GM21576 (cell line): Measurements from ENCODE around the gene MAP2K5.
"Not testable (repeated sequence)": the region's sequence is repeated elsewhere in the genome, so short reads cannot be mapped to it uniquely, and the experiment has no call there.

Experiments
- ATAC-seq: cut with Tn5 transposase; IDR thresholded peaks from one replicate; pipeline ENCODE4 v1.9.1; 2021; ENCODE audit warnings: mild to moderate bottlenecking, moderate library complexity; ENCODE audit not compliant: unreplicated experiment

Gene MAP2K5

DNA sequence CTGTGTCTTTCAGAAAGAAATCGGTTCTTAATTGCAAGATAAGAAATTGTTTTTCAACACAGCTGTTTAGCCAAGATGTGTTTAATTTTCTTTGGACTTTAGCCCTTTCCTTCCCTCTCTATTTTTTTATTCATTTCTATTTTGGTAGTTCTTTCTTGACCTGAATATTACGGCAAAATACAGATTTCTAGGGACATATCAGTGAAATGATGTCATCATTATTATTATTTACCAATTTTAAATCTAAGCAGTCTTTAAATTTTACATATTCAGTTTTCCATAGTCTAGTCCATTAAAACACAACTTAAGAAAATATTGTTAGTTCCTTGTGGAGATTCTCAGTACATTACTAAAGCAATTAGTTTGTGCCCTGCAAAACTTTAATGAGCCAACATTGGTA, 104.3 kb downstream of the MAP2K5 start:
- ATAC-seq: no peak

DNA sequence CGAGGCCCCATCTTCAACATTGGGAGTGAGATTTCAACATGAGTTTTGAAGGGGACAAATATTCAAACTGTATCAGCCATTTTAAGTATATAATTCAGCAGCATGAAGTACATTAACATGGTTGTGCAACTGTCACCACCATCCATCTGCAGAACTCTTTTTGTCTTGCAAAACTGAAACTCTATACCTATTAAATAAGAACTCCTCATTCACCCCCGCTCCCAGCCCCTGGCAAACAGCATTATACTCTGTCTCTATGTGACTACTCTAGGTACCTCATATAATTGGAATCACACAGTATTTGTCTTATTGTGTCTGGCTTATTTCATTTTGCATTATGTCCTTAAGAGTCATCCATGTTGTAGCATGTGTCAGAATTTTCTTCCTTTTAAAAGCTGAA, 110.1 kb downstream of the MAP2K5 start:
- no peak for ATAC-seq

DNA sequence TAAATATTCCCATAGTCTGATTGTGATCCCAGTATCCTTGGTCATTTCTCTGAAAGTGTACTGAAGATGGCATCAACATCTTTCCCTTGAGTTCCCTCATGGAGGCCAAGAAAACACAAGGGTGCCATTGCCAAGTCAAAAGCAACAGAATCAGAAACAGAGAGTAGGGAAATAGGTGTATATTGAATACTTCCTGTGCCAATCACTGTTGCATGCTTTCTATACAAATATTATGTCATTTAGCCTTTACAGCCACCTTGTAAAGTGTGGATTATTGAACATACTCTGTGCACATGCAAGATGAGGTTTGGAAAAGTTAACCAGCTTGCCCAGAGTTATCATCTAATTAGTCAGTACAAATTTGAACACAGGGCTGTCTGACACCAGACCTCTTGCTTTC, 117.9 kb downstream of the MAP2K5 start:
- ATAC-seq: no peak

DNA sequence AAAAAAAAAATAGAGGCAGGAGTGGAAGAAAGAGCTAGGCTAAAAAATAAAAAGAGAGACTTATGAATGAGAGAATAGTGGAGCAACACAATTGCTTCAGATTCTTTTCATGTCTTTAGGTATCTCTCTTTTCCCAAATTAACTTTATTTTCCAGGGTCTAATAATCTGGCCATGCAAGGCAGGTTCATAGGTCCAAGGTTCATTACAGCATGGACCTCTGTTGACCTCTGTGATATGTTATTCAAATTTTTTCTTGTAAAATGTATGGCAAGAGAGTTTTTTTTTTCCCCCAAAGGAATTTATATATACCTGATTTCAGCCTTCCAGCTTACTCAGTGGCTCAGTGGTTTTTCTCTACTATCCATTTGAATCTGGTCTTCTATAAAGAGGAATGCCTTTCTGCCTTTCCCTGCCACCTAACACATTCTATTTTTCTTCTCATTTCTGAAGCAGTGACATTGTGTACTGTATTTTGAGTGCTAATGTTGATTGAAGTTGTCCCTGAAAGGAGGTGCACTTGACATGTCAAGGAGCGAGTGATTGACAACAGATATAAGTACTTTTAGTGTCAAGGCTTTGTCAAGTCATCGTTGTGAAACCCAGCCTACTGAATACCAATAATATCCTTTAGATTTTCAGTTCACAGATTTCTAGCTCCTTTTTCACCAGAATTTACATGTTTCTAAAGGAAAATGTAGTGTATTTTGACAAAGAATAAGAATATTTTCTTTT, 118.5 kb downstream of the MAP2K5 start:
- no peak for ATAC-seq

DNA sequence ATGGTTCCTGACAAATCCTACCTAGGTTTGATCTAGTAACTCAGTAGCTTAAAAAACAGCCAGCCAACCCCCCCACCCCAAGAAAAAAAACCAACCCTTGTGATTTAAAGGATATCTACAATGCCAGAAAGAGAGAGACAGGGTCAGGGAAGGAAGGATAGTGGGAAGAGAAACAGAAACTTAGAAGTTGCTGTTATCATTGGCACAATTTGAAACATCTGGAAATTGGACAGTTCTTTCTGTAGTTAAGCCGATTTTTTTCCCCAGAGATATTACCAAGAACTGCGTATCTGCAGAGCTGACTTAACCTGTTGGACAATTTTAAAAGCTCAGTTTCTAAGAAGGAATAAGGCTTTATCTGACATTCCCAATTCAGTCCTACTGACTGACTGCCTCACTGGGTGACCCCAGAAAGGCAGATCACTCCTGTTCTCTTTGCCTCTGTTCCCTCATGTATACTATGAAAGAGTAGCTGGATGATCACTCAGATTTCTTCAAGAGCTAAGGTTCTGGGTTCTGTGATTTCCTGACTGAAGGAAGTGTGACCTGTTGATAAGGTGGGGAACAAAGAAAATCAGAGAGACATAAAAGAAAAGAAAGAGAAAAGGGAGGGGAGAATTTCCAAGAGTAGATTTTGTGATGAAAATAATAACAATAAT, 128.3 kb downstream of the MAP2K5 start:
- no peak for ATAC-seq

DNA sequence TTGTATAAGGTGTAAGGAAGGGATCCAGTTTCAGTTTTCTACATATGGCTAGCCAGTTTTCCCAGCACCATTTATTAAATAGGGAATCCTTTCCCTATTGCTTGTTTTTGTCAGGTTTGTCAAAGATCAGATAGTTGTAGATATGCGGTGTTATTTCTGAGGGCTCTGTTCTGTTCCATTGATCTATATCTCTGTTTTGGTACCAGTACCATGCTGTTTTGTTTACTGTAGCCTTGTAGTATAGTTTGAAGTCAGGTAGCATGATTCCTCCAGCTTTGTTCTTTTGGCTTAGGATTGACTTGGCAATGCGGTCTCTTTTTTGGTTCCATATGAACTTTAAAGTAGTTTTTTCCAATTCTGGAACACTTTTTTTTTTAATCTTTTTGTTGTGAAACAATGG, 130.3 kb downstream of the MAP2K5 start:
- not testable (repeated sequence) for ATAC-seq

DNA sequence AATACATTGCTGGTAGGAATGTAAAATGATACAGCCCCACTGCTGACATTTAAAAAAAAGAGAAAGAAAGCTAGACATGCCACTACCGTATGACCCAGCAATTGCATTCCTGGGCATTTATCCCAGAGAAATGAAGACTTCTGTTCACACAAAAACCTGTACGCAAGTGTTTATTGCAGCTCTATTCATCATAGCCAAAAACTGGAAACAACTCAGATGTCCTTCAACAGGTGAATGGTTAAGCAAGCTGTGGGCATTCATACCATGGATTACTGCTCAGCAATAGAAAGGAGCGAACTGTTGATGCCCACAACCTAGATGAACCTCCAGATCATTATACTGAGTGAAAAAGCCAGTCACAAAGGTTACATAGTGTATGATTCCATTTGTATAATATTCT, 132.5 kb downstream of the MAP2K5 start:
- ATAC-seq: no peak

DNA sequence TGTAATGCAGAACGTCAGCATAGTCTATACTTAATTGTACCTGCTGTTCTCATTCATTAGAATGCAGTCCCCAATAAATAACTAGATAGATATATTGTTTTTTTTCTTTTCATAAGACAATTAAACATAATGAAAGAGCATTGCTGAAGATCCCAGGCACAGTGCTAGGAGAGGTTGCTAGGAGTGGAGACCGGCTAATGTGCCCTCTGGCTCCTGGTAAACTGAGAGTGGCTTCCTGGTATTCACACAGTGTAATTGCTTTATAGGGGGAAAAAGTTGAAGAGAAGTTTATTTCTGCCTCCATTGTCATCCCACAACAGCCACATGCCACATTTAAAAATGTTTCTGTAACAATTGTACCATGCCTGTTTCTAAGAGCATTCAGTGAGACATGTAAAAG, 135.6 kb downstream of the MAP2K5 start:
- ATAC-seq: no peak

DNA sequence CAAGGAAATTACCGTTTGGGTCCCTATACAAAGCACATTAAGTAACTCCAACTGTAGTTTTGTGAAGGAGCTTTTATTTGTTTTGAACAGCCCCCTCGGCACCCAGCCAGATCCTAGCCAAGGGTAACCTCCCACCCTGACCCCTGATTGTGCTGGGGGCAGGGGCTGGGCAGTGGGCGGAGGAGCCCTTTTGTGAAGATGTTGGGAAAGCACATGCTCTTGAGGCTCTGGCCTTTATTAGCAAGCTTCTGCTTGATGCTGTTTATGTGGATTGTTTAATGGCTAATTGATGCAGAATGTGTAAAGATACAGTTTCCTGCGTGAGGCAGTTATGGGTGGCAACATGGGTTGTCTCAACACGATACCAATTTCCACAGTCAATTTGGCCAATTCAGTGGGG, 136.5 kb downstream of the MAP2K5 start:
- no peak for ATAC-seq

DNA sequence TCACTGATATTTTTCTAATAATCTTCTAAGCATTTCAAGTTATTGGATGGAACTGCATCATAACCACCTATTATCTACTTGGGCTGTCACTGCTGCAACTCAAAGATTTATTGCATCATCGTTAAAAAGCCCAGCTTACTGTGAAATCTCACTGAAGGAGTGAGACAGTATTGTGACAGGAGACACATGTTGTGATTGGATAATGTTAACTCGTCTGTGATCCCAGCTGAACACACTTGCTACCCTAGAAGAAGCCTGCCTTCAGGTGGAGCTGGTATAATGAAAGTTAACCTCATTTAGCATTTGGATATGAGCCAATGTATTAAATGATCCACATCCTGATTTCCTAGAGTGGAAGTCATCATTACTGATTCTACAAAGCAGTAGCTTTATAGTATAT, 138.1 kb downstream of the MAP2K5 start:
- no peak for ATAC-seq

DNA sequence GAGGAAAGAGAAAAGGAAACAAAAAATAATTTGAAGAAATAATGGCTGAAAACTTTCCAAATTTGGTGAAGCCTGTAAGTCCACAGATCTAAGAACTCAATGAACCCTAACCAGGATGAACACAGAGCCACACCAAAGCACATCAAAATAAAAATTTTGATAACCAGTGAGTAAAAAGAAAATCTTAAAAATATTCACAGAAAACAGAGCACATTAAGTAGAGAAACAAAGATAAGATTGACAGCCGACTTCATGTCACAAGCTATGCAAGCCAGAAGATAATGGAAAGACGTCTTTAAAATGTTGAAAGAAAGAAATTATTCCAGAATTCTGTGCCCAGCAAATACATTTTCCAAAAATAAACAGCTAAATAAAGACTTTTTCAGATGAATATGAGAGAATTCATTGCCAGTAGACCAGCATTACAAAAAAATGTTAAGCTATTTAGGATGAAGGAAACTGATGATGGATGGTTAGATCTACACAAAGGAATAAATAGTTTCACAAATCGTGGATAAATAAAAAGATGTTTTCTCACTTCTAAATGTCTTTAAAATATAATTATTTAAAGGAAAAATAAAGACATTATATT, 142.6 kb downstream of the MAP2K5 start:
- ATAC-seq: no peak

DNA sequence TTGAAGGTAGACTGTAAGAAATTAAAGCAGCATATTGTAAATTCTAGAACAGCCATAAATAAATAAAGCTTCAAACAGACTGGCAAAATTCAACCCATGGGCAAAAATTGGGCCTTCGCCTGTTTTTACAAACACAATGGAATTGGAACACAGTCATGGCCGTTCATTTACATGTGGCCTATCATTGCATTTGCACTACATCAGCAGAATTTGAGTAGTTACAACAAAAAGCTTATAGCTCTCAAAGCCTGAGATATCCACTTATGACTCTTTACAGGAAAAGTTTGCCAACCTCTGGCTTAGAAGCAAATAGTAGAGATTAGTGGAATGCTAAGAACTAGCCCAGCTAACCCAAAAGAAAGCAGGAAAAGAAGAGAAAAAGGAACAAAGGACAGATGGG, 143.2 kb downstream of the MAP2K5 start:
- ATAC-seq: no peak

DNA sequence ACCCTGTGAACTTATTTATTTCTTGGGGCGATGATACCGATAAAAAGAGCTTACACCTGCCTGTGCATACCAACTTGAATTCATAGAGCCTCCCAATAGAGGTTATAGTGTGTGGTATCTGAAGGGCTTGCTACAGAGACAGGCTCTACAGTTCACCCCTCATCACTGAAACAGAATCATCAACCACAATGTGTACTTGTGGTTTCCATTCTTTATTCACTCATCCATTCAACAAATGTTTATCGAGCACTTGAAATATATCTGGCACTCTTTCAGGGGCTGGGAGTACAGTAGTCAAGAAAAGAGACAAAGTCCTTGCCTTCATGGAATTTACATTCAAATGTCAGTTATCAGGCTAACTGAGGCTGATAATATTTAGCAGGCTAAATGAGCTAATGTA, 148.4 kb downstream of the MAP2K5 start:
- no peak for ATAC-seq

DNA sequence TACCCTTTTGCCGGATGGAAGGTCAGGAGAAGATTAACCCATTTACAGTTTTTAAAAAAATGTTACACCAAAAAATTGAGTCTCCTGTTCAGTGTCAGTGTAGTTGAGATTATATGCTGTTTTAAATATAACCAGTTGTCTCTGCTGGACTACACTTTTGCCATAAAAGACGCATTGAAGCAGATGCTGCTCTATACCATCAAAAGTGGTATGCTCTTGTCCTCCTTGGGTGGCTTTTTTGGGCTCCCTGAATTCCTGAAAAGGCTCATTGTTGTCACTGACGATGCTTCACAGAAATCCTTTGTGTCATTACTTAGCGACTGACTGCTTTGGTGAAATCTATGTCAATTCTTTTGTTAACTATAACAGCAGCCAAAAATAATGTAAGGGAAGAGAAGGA, 148.9 kb downstream of the MAP2K5 start:
- no peak for ATAC-seq

DNA sequence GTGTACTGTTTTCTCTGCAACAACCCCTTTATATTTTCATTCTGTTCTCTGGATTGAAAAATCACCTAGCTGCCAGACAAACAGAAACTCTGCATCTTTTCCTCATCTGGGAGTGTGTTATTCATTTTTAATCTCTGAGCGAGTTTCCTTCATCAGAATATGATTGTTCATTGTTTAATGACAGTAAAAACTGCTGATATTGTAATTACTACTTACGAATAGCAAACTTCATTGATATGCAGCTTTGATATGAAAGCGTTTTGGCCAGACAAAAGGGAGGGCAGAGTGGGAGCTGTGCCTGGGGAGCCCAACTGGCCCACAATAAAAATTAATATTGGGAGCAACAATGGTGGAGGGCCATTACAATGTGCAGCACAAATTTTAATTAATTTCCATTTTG, 150.1 kb downstream of the MAP2K5 start:
- ATAC-seq: no peak

DNA sequence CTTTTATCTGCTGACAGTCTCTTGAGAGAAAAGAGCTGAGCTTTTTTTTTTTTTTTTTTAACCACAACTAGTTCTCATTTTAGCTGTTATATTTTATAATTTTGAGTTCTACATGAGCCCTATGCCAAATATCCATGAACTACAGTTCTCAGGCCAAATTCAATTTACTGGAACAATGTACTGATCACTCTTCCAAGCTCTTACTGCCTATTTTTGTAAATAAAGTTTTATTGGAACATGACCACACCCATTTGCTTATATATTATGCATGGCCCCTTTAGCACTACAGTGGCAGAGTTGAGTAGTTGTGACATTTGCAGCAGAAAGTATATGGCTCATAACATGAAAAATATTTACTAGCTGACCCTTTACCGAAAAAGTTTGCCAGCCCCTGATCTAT, 153.6 kb downstream of the MAP2K5 start:
- no peak for ATAC-seq

DNA sequence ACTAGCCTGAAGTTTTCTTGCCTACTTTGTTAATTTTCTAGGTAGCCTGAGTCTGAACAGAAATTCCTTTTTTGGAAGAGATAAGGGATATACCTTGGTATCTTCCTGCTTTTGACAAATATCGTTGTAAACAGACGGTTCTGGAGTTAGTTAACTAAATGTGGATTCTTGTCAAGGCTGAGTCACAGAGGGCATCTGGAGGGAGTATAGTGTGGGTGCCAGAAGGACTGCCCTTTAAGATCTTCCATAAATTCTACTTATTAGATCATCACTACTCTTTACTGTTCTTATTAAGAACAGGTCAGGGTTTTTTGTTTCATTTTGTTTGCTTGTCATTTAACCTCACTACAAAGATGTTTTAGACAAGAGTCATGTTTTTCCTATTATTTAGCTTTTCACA, 157.5 kb downstream of the MAP2K5 start:
- ATAC-seq: no peak

DNA sequence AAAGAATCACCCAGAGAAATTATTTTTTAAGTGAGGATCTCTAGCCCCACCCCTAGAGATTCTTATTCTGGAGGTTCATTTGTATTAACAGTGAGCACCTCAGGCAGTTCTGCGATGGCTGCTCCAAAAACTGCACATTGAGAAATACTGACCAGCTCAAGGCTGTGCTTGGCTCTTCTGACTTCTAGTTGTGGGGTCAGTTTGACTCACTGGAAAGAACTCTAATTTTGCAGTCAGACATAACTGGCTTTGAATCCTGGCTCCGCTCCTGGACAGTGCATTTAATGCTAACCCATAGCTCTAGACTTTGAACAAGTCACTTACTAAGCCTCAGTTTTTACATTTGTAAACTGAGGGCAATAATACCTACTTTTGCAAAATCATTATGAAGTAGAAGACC, 159.2 kb downstream of the MAP2K5 start:
- no peak for ATAC-seq

DNA sequence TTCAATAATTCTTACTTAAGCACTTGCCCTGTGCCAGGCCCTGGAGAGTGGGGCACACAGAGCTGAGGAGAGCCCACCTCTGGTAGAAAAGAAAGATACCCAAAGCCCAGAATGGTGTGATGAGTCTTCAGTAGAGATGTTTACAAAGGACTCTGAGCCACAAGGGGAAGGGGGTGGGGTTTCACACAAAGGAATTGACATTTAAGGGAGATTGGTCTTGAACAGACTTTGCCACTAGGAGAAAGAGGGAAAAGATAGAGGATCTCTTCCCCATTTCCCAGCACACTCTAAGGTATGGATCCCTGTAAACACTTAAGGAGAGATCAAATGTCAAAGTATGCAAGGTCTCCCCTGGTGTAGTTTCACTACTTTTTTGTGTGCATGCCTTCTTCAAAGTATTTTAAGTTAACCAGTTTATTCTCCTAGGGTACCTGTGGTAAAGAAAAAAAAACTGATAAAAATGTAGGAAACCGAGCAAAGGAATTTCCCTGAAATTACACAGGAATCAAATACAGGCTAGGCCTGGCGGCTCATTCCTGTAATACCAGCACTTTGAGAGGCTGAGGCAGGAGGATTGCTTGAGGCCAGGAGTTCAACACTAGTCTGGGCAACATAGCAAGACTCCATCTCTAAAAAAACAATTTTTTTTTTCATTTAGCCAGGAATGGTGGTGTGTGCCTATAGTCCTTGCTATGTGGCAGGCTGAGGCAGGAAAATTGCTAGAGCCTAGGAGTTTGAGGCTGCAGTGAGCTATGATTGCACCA, 165.2 kb downstream of the MAP2K5 start:
- ATAC-seq: no peak

DNA sequence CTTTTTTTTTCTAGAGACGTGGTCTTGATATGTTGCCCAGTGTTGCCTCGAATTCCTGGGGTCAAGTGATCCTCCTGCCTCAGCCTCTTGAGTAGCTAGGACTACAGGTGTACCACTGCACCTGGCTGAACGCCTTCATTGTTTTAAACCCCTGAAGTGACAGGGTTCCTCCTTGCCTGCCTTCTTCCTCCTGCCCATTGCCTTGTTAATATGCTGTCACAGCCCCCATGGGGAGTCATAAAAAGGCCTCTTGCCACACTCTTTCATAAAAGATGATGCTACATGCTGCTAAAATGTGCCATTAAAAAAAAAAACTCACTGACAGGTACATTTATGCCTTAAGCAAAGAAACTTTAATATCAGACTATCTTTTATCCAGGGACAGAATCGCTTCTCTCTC, 166.0 kb downstream of the MAP2K5 start:
- no peak for ATAC-seq

DNA sequence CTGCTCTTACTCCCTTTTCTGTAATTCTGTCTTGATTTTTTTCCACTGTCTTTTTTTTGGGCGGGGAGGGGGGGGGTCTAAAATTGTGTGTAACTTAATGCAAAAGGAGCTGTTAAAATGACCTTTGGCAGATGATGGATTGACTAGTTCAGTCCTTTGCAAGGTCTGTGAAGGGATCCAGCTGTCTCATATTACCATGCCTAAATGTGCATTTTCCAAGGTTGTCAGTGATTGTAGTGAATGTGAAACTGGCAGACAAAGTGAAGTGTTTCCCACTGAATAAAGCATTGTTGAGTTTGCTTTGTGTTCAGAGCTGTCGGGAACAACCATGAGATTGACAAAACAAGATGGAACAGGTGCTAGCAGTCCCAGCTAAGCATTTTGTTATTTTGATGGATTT, 172.7 kb downstream of the MAP2K5 start:
- no peak for ATAC-seq

DNA sequence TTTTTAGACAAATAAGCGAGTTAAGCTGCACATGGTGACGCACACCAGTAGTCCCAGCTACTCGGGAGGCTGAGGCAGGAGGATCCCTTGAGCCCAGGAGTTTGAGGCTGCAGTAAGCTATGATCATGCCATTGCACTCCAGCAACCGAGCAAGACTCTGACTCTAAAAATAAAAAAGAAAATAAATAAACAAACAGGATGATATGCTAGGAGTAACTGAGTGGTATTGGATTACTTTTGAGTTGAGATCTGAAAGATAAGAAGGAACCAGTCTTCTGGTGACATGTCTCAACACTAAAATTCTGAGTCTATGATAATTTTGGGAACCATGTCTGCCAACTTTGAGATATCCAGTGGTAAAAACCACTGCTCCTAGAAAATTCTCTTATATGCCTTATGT, 173.7 kb downstream of the MAP2K5 start:
- ATAC-seq: no peak
